Activated CD4-positive, alpha-beta memory T cell treated with anti-CD3 and anti-CD28 coated beads for 36 hours (primary cell): ENCODE measurements around the gene ACAD11. TPM values are rescaled to one million over a fixed set of nuclear protein-coding genes. Genes with fewer than 3 reads are reported as not detected.
A peak's percentile ranks its signal among the peaks of the same experiment; 100 is the strongest.

Source experiments
- CTCF ChIA-PET: fragments of 350-600 bp; sonication (Branson Sonifier 250); formaldehyde crosslinking; loops from one replicate; lab custom pipeline; 2021; ENCODE audit warnings: antibody characterized with exemption, inconsistent platforms; lab: Charles Lee
- POLR2A ChIA-PET: fragments of 350-600 bp; sonication (Branson Sonifier 250); formaldehyde crosslinking; loops from one replicate; lab custom pipeline; 2021; ENCODE audit warnings: antibody characterized with exemption; lab: Charles Lee
- DNase-seq: peaks from one replicate; pipeline ENCODE4 v3.0.0-alpha.2; 2020
- H3K27ac Mint-ChIP-seq: one replicate; pipeline ENCODE4 v1.8.0; 2021; ENCODE audit warnings: mixed read lengths
- H3K27me3 Mint-ChIP-seq: one replicate; pipeline ENCODE4 v1.8.0; 2021; ENCODE audit warnings: mixed read lengths
- H3K36me3 Mint-ChIP-seq: one replicate; pipeline ENCODE4 v1.8.0; 2021; ENCODE audit warnings: mixed read lengths
- H3K4me1 Mint-ChIP-seq: one replicate; pipeline ENCODE4 v1.8.0; 2021; ENCODE audit warnings: low read depth, mixed read lengths
- H3K4me3 Mint-ChIP-seq: one replicate; pipeline ENCODE4 v1.8.0; 2021; ENCODE audit warnings: mild to moderate bottlenecking, mixed read lengths
- H3K9me3 Mint-ChIP-seq: one replicate; pipeline ENCODE4 v1.8.0; 2021; ENCODE audit warnings: mixed read lengths
- intact Hi-C: fragments of 100-400 bp; cut with micrococcal nuclease; formaldehyde crosslinking; loops from one replicate; pipeline ENCODE4 v1.15.1; 2023
- total RNA-seq, 2 experiments: library from RNA; stranded (reverse); gene quantifications; one replicate each; pipeline ENCODE4 v1.2.3, GENCODE V29; 2021

Gene ACAD11
- total RNA-seq, 2 experiments from 2014 or later: 11.2 to 13.8 TPM

GRCh38 chr3:132662212-132662611 lies 2.6 kb upstream of the ACAD11 start:
- CTCF ChIA-PET: interaction anchor here (0.9 kb wide), 1 partner anchor 20 kb away, joined by 3 read pairs; no protein-coding TSS in a partner anchor
- Mint-ChIP-seq H3K36me3 (peaks cover 10% of the 10 kb centered on the region), H3K4me1 (peaks cover 45% of the 10 kb centered on the region), H3K4me3 (no peak overlapping the region), H3K27me3 (no peaks in the 10 kb centered on the region), H3K27ac (no peak overlapping the region), H3K9me3 (no peaks in the 10 kb centered on the region)
- intact Hi-C loops: loop anchor here (5.0 kb wide), 1 partner anchor 245 kb away; the partner anchor contains the start of gene DNAJC13
- POLR2A ChIA-PET: no interaction called here
- DNase-seq: no peak

DNA sequence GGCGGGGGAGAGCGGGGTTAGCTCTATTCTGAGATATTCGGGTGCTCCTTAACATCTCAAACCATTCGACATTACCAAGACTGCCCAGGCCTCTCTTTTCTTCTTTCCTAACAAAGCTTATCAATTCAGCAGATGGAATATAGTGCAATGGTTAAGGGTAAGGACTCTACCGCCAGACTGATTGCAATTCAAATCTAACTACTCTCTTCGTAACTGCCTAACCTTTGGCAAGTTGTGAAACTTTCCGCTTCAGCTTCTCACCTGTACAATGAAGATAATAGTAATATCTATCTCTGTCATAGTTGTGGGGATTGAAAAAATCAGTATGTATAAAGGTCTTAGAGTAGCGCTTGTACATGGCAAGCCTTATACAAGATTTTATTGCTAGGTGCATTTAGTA lies 1.5 kb upstream of the ACAD11 start:
- Mint-ChIP-seq H3K27ac (peak overlapping the region; percentile 88), H3K4me3 (peak overlapping the region; percentile 93), H3K36me3 (peaks cover 9% of the 10 kb centered on the region), H3K9me3 (no peaks in the 10 kb centered on the region), H3K4me1 (peaks cover 48% of the 10 kb centered on the region), H3K27me3 (no peaks in the 10 kb centered on the region)
- CTCF ChIA-PET: interaction anchor here (0.6 to 1.7 kb wide), 4 partner anchors 9 to 125 kb away, joined by 3 to 9 read pairs (median 4); no protein-coding TSS in a partner anchor
- intact Hi-C loops: loop anchor here (5.0 kb wide), 1 partner anchor 244 kb away; the partner anchor contains the start of gene DNAJC13
- DNase-seq: no peak
- POLR2A ChIA-PET: interaction anchor here (0.6 to 1.2 kb wide), 5 partner anchors 9 to 1207 kb away, joined by 3 to 5 read pairs (median 3); partner anchors contain the start of gene DNAJC13

- Mint-ChIP-seq H3K27ac (peak overlapping the region; percentile 88), H3K4me3 (peak overlapping the region; percentile 93), H3K9me3 (no peaks in the 10 kb centered on the region), H3K27me3 (no peaks in the 10 kb centered on the region), H3K4me1 (peaks cover 48% of the 10 kb centered on the region), H3K36me3 (peaks cover 9% of the 10 kb centered on the region)
- POLR2A ChIA-PET: interaction anchor here (0.6 to 1.2 kb wide), 5 partner anchors 9 to 1207 kb away, joined by 3 to 5 read pairs (median 3); partner anchors contain the start of gene DNAJC13
- intact Hi-C loops: loop anchor here (1.0 to 5.0 kb wide), 3 partner anchors 62 to 913 kb away; partner anchors contain the start of genes CDV3, DNAJC13 and NPHP3
- CTCF ChIA-PET: interaction anchor here (0.6 to 1.7 kb wide), 4 partner anchors 9 to 125 kb away, joined by 3 to 9 read pairs (median 4); no protein-coding TSS in a partner anchor
- no peak for DNase-seq
Measured at GRCh38 chr3:132660811-132661070, 1.1 kb upstream of the ACAD11 start.

DNA sequence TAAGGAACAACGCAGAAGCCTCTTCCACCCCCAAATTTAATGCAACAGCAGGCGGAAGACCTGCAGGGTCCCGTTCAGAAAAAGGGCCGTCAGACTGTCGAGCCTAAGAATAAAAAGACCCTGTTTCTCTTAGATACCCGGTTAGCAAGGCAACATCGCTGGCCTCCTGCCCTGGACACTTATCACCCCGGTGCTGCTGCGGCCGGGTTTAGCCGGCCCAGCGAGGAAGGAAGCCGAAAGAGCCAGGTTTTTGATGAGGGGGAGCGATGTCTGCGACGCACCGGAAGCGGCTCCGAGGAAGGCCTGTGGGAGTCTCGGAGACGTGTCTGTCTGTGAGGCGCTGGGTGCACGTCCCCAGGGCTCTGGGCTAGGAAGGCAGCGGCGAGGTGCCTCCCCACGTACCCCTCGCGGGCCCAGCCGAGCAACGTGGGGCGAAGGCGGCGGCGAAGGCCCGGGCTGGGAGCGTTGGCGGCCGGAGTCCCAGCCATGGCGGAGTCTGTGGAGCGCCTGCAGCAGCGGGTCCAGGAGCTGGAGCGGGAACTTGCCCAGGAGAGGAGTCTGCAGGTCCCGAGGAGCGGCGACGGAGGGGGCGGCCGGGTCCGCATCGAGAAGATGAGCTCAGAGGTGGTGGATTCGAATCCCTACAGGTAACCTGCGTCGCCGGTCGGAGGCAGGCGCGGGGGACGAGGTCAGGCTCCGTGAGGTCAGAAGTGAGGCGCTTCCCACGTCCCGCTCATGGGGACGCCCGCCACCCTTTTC lies 622 bp upstream of the ACAD11 start, which contains the start of gene UBA5:
Gene UBA5, plus strand, starts transcription at position 278 of the 759 bp plus-strand sequence. Its CDS starts 209 bp downstream, at position 487.
- Mint-ChIP-seq H3K9me3 (no peaks in the 10 kb centered on the region), H3K4me3 (peak within 1 kb of the TSS; percentile 93), H3K36me3 (peaks cover 9% of the 10 kb centered on the region), H3K4me1 (peaks cover 49% of the 10 kb centered on the region), H3K27me3 (no peaks in the 10 kb centered on the region), H3K27ac (peak within 1 kb of the TSS; percentile 88)
- intact Hi-C loops: loop anchor here (1.0 to 5.0 kb wide), 3 partner anchors 62 to 913 kb away; partner anchors contain the start of genes CDV3, DNAJC13 and NPHP3
- ChIA-PET POLR2A (interaction anchor here (1.1 to 1.2 kb wide), 4 partner anchors 10 to 243 kb away, joined by 3 to 5 read pairs (median 3); partner anchors contain the start of gene DNAJC13), CTCF (interaction anchor here (0.6 to 2.3 kb wide), 7 partner anchors 9 to 124 kb away, joined by 3 to 10 read pairs (median 4); no protein-coding TSS in a partner anchor)
- DNase-seq: peak; percentile 79

DNA sequence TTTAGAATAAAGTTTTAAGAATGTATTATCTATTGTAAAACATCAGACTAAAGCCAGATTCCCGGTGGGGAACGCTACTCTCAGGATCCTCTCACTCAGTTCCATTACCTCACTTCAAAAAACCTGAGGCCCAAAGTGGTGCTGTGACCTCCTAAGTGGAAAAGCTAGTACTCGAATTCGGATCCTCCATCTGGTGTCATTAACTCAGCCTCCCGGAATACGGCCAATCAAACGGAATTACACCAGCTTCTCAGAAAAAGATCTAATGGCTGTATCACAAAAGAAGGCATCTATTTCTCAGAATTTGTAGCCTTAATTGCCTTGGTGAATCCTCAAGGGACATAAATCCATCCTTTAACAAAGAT lies 627 bp downstream of the ACAD11 start:
- no peaks in the 10 kb centered on the region for H3K9me3 Mint-ChIP-seq
- no peak for DNase-seq
- no peaks in the 10 kb centered on the region for H3K27me3 Mint-ChIP-seq
- POLR2A ChIA-PET: no interaction called here
- peaks cover 9% of the 10 kb centered on the region for H3K36me3 Mint-ChIP-seq
- no peak overlapping the region for H3K27ac Mint-ChIP-seq
- peaks cover 41% of the 10 kb centered on the region for H3K4me1 Mint-ChIP-seq
- intact Hi-C loops: loop anchor here (10.0 kb wide), 1 partner anchor 786 kb away; no protein-coding TSS in a partner anchor
- CTCF ChIA-PET: interaction anchor here (0.6 to 2.3 kb wide), 3 partner anchors 17 to 59 kb away, joined by 3 to 10 read pairs (median 3); no protein-coding TSS in a partner anchor
- H3K4me3 Mint-ChIP-seq: peak overlapping the region; percentile 93

- Mint-ChIP-seq H3K27ac (no peak overlapping the region), H3K4me1 (peaks cover 34% of the 10 kb centered on the region), H3K27me3 (no peaks in the 10 kb centered on the region), H3K36me3 (peaks cover 5% of the 10 kb centered on the region), H3K4me3 (no peak overlapping the region), H3K9me3 (no peaks in the 10 kb centered on the region)
- ChIA-PET POLR2A (interaction anchor here (0.6 kb wide), 1 partner anchor 1276 kb away, joined by 3 read pairs; the partner anchor contains the start of gene NUDT16), CTCF (interaction anchor here (2.3 kb wide), 1 partner anchor 16 kb away, joined by 10 read pairs; no protein-coding TSS in a partner anchor)
- DNase-seq: no peak
- intact Hi-C loops: loop anchor here (10.0 kb wide), 1 partner anchor 787 kb away; no protein-coding TSS in a partner anchor
Measured at GRCh38 chr3:132657869-132658747, 1.5 kb downstream of the ACAD11 start.

- ChIA-PET CTCF (interaction anchor here (1.1 kb wide), 1 partner anchor 13 kb away, joined by 5 read pairs; no protein-coding TSS in a partner anchor), POLR2A (interaction anchor here (0.5 kb wide), 1 partner anchor 9 kb away, joined by 3 read pairs; no protein-coding TSS in a partner anchor)
- H3K36me3 Mint-ChIP-seq: peaks cover 4% of the 10 kb centered on the region
- peaks cover 22% of the 10 kb centered on the region for H3K4me1 Mint-ChIP-seq
- intact Hi-C loops: loop anchor here (10.0 kb wide), 1 partner anchor 789 kb away; no protein-coding TSS in a partner anchor
- DNase-seq: no peak
- no peaks in the 10 kb centered on the region for H3K9me3 Mint-ChIP-seq
- no peaks in the 10 kb centered on the region for H3K27me3 Mint-ChIP-seq
- H3K27ac Mint-ChIP-seq: no peak overlapping the region
- H3K4me3 Mint-ChIP-seq: no peak overlapping the region
Measured at GRCh38 chr3:132655471-132655870, 4.1 kb downstream of the ACAD11 start.

DNA sequence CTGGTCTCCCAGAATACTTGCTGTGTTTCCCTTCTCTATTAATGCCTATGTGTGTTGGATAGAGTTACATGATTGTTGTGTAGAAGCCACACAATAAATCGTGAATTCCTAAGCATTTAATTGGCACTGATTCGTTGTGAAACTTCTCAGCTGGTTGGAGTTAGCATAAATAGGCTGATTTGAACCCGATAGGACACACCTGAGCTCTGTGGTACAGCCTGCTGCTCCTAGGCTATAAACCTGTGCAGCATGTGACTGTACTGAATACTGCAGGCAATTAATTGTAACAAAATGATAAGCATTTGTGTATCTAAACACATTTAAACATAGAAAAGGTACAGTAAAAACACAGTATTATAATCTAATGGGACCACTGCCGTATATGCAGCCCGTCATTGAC lies 4.9 kb downstream of the ACAD11 start:
- H3K4me1 Mint-ChIP-seq: peaks cover 22% of the 10 kb centered on the region
- ChIA-PET POLR2A (no interaction called here), CTCF (no interaction called here)
- no peak overlapping the region for H3K27ac Mint-ChIP-seq
- peaks cover 2% of the 10 kb centered on the region for H3K36me3 Mint-ChIP-seq
- intact Hi-C loops: loop anchor here (10.0 kb wide), 1 partner anchor 790 kb away; no protein-coding TSS in a partner anchor
- H3K4me3 Mint-ChIP-seq: no peak overlapping the region
- DNase-seq: no peak
- H3K9me3 Mint-ChIP-seq: no peaks in the 10 kb centered on the region
- no peaks in the 10 kb centered on the region for H3K27me3 Mint-ChIP-seq

GRCh38 chr3:132654190-132654589 lies 5.4 kb downstream of the ACAD11 start:
- CTCF ChIA-PET: interaction anchor here (2.8 kb wide), 1 partner anchor 12 kb away, joined by 14 read pairs; no protein-coding TSS in a partner anchor
- Mint-ChIP-seq H3K4me3 (no peak overlapping the region), H3K4me1 (peaks cover 22% of the 10 kb centered on the region), H3K27ac (no peak overlapping the region), H3K27me3 (no peaks in the 10 kb centered on the region), H3K9me3 (no peaks in the 10 kb centered on the region), H3K36me3 (peaks cover 2% of the 10 kb centered on the region)
- POLR2A ChIA-PET: no interaction called here
- DNase-seq: no peak
- intact Hi-C loops: loop anchor here (10.0 kb wide), 1 partner anchor 791 kb away; no protein-coding TSS in a partner anchor

DNA sequence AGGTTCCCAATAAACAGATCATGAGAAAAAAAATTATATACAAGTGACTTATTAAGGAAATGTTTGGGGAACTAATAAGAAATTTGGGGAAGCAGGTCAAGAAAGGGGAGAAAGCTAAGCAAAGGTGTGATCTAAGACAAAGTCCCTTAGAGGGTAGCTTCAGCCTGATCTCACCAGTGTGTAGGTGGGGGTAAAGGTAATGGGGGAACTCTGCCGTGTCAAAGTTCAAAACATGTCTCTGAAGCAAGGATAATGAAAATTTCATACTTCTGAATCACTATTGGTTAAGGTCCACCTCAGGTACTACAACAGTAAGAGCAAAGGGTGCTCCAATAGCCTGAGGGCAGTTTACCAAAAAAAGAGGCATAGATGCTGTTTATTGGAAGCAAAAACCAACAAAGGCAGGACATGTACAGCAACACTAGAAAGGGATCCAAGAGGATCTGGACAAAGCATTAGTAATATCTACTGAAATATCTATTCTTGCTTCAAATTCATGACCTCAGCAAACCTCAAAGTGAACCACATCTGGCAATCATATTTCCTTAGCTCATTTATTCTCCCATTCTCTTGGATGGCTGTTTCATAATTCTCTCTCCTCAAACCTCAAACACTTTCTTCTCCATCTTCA lies 6.9 kb downstream of the ACAD11 start:
- no peak overlapping the region for H3K4me3 Mint-ChIP-seq
- intact Hi-C loops: loop anchor here (10.0 kb wide), 1 partner anchor 792 kb away; no protein-coding TSS in a partner anchor

More for the DNA sequence above, 6.9 kb downstream of the ACAD11 start:
- no peaks in the 10 kb centered on the region for H3K9me3 Mint-ChIP-seq
- CTCF ChIA-PET: interaction anchor here (0.7 to 2.8 kb wide), 3 partner anchors 10 to 949 kb away, joined by 3 to 14 read pairs (median 5); no protein-coding TSS in a partner anchor
- no peak overlapping the region for H3K27ac Mint-ChIP-seq
- POLR2A ChIA-PET: no interaction called here
- DNase-seq: no peak
- no peaks in the 10 kb centered on the region for H3K27me3 Mint-ChIP-seq
- peaks cover 10% of the 10 kb centered on the region for H3K4me1 Mint-ChIP-seq
- H3K36me3 Mint-ChIP-seq: peaks cover 2% of the 10 kb centered on the region
